Measurements from ENCODE around the gene WDFY3. TPM values are rescaled to one million over a fixed set of nuclear protein-coding genes. Genes with fewer than 3 reads are reported as not detected.
A peak's percentile ranks its signal among the peaks of the same experiment; 100 is the strongest.

WDFY3 gene
- polyA plus RNA-seq, 1 of the 3 experiments (the other 2 are of a cell fraction): 13.8 TPM

GRCh38 chr4:84965553-84966381 is 723 bp downstream of the WDFY3 start:
- Histone ChIP-seq H3K4me1 (ENCODE audit: control insufficient read depth in 1 of 2, insufficient read depth in 2 of 2, low read depth in 1 of 2, low read length in 1 of 2) (peaks cover 6 to 8% of the 10 kb centered on the region in 2 experiments; a peak in 3 of 4 replicates), H3K79me2 (ENCODE audit: insufficient read depth) (peaks cover 52% of the 10 kb centered on the region), H3K9me2 (no peaks in the 10 kb centered on the region), H4K20me1 (ENCODE audit: insufficient read depth) (peaks cover 31% of the 10 kb centered on the region), H3K36me3 (replicated peaks in 1 of 2; ENCODE audit: control insufficient read depth in 1 of 2, insufficient read depth in 2 of 2, low read length in 1 of 2) (peaks cover 0 to 9% of the 10 kb centered on the region in 2 experiments), H3K9me3 (no peaks in the 10 kb centered on the region), H3K9ac (peak overlapping the region; percentile 86), H3F3A (replicated peaks; ENCODE audit: insufficient read depth) (peaks cover 3% of the 10 kb centered on the region), H3K27me3 (ENCODE audit: insufficient read depth) (no peaks in the 10 kb centered on the region), H3K4me3 (ENCODE audit: low read depth in 2 of 2, low read length in 1 of 2) (peak overlapping the region; percentile 78 to 90), H3K27ac (ENCODE audit: low read depth in 2 of 2, low read length in 1 of 2) (peak overlapping the region; percentile 80 to 95), H2AFZ (ENCODE audit: low read depth) (peak overlapping the region; percentile 42; the same call in 1 of the 2 replicates), H3K4me2 (peak overlapping the region; percentile 91)
- 0% methylated on average over 3 of the region's 98 CpGs for WGBS (ENCODE audit: low lambda C conversion rate)
- POLR2A ChIA-PET: interaction anchor here (0.8 to 1.9 kb wide), 3 partner anchors 198 to 224 kb away, joined by 3 to 5 read pairs (median 5); no protein-coding TSS in a partner anchor
- CTCF ChIA-PET: interaction anchor here (0.8 to 2.4 kb wide), 10 partner anchors 9 to 437 kb away, joined by 3 to 23 read pairs (median 4); no protein-coding TSS in a partner anchor
- peak; percentile 90 for DNase-seq
- TF ChIP-seq SIN3A (IDR thresholded peaks at IDR 0.05; ENCODE audit: borderline replicate concordance, low read depth, low read length) (no peak), JUND (IDR thresholded peaks at IDR 0.05) (no peak), MEF2A (IDR thresholded peaks at IDR 0.05; ENCODE audit: borderline replicate concordance, low read depth) (no peak), FOXM1 (IDR thresholded peaks at IDR 0.05; ENCODE audit: low read depth) (no peak), POLR2AphosphoS5 (IDR thresholded peaks at IDR 0.05; ENCODE audit: low read depth, low read length) (no peak), FOSL2 (IDR thresholded peaks at IDR 0.05; ENCODE audit: borderline replicate concordance, low read depth) (no peak), RCOR1 (IDR thresholded peaks at IDR 0.05; ENCODE audit: low read length) (no peak), TEAD4 (IDR thresholded peaks at IDR 0.05; ENCODE audit: borderline replicate concordance, insufficient read depth) (no peak), FOXJ3 (CRISPR knock-in tag; IDR thresholded peaks at IDR 0.05) (no peak; the same call in 1 of the 2 replicates), NFIC (IDR thresholded peaks at IDR 0.05; ENCODE audit: borderline replicate concordance) (no peak), NRF1 (IDR thresholded peaks at IDR 0.05; ENCODE audit: low read depth, low read length) (no peak), RXRA (IDR thresholded peaks at IDR 0.05; ENCODE audit: borderline replicate concordance, low read depth) (no peak), GATA2 (CRISPR knock-in tag; IDR thresholded peaks at IDR 0.05) (no peak), USF1 (IDR thresholded peaks at IDR 0.05; ENCODE audit: borderline replicate concordance, low read depth) (no peak), YY1 (IDR thresholded peaks at IDR 0.05; ENCODE audit: low read depth) (peak; percentile 28; the same call in 1 of the 2 replicates), REST (IDR thresholded peaks at IDR 0.05; ENCODE audit: low read depth, low read length) (no peak), SMC3 (IDR thresholded peaks at IDR 0.05; ENCODE audit: low read depth, low read length) (no peak), RAD21 (IDR thresholded peaks at IDR 0.05; ENCODE audit: low read length) (peak; percentile 15), EZH2phosphoT487 (IDR thresholded peaks at IDR 0.05; ENCODE audit: borderline replicate concordance, low read depth) (no peak), MXI1 (IDR thresholded peaks at IDR 0.05; ENCODE audit: low read depth, low read length) (peak; percentile 24; the same call in 1 of the 2 replicates), TAF1 (IDR thresholded peaks at IDR 0.05; ENCODE audit: borderline replicate concordance, low read depth, low read length) (0 out of 2 replicates have a peak, but pooled peaks have one; percentile 18), TCF12 (IDR thresholded peaks at IDR 0.05) (no peak), CHD2 (IDR thresholded peaks at IDR 0.05; ENCODE audit: low read length, partially characterized antibody) (peak; percentile 21)
- TF ChIP-seq, protein P1, sequence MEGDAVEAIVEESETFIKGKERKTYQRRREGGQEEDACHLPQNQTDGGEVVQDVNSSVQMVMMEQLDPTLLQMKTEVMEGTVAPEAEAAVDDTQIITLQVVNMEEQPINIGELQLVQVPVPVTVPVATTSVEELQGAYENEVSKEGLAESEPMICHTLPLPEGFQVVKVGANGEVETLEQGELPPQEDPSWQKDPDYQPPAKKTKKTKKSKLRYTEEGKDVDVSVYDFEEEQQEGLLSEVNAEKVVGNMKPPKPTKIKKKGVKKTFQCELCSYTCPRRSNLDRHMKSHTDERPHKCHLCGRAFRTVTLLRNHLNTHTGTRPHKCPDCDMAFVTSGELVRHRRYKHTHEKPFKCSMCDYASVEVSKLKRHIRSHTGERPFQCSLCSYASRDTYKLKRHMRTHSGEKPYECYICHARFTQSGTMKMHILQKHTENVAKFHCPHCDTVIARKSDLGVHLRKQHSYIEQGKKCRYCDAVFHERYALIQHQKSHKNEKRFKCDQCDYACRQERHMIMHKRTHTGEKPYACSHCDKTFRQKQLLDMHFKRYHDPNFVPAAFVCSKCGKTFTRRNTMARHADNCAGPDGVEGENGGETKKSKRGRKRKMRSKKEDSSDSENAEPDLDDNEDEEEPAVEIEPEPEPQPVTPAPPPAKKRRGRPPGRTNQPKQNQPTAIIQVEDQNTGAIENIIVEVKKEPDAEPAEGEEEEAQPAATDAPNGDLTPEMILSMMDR (IDR thresholded peaks at IDR 0.05): peak; percentile 29
- TF ChIP-seq, protein P2, sequence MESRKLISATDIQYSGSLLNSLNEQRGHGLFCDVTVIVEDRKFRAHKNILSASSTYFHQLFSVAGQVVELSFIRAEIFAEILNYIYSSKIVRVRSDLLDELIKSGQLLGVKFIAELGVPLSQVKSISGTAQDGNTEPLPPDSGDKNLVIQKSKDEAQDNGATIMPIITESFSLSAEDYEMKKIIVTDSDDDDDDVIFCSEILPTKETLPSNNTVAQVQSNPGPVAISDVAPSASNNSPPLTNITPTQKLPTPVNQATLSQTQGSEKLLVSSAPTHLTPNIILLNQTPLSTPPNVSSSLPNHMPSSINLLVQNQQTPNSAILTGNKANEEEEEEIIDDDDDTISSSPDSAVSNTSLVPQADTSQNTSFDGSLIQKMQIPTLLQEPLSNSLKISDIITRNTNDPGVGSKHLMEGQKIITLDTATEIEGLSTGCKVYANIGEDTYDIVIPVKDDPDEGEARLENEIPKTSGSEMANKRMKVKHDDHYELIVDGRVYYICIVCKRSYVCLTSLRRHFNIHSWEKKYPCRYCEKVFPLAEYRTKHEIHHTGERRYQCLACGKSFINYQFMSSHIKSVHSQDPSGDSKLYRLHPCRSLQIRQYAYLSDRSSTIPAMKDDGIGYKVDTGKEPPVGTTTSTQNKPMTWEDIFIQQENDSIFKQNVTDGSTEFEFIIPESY (IDR thresholded peaks at IDR 0.05; ENCODE audit: borderline replicate concordance, low read depth): no peak

Data from SK-N-SH (cell line).